Gastroesophageal sphincter (tissue), 2 donors: Measurements from ENCODE around the gene PDGFA.

Experiments
- EP300 ChIP-seq: sonication (generic); formaldehyde crosslinking; IDR thresholded peaks from one replicate; pipeline ENCODE4 v1.6.1; 2017; ENCODE audit warnings: antibody characterized with exemption, mild to moderate bottlenecking
- POLR2AphosphoS5 ChIP-seq: sonication (generic); formaldehyde crosslinking; IDR thresholded peaks from one replicate; pipeline ENCODE4 v1.6.1; 2017; ENCODE audit warnings: antibody characterized with exemption

GRCh38 chr7:515628-516027, 4.0 kb downstream of the PDGFA start:
- TF ChIP-seq EP300 (no peak), POLR2AphosphoS5 (no peak)
